ENCODE results near the gene AK4.

Gene AK4

GRCh38 chr1:65267271-65267670 is 119.3 kb downstream of the AK4 start:
- Histone ChIP-seq H3K79me2 (ENCODE audit: insufficient read depth, low read length) (no peaks in the 10 kb centered on the region), H3K4me1 (ENCODE audit: insufficient read depth, low read length) (no peaks in the 10 kb centered on the region), H2AFZ (ENCODE audit: low read depth, low read length) (no peak overlapping the region), H3K36me3 (ENCODE audit: insufficient read depth, low read length) (no peaks in the 10 kb centered on the region), H3K9ac (ENCODE audit: low read depth, low read length) (no peak overlapping the region), H3K27ac (ENCODE audit: low read length) (no peak overlapping the region), H4K20me1 (ENCODE audit: insufficient read depth, low read length) (no peaks in the 10 kb centered on the region), H3K9me3 (ENCODE audit: insufficient read depth, low read length, severe bottlenecking) (no peaks in the 10 kb centered on the region), H3K4me3 (ENCODE audit: low read depth in 1 of 2, low read length in 2 of 2) (no peak overlapping the region), H3K4me2 (ENCODE audit: insufficient read depth, low read length) (no peak overlapping the region), H3K27me3 (ENCODE audit: insufficient read depth, low read length, poor library complexity) (no peaks in the 10 kb centered on the region)
- no peak for DNase-seq
- ATAC-seq (ENCODE audit: insufficient read depth, low read depth): no peak
- TF ChIP-seq EZH2 (IDR thresholded peaks at IDR 0.05; ENCODE audit: borderline replicate concordance, low read depth, low read length, severe bottlenecking) (no peak), CTCF (IDR thresholded peaks at IDR 0.05; ENCODE audit: borderline replicate concordance, extremely low read depth, low read length, poor library complexity, severe bottlenecking) (no peak)

GRCh38 chr1:65267683-65268082 is 119.7 kb downstream of the AK4 start:
- Histone ChIP-seq H3K79me2 (ENCODE audit: insufficient read depth, low read length) (no peaks in the 10 kb centered on the region), H3K36me3 (ENCODE audit: insufficient read depth, low read length) (no peaks in the 10 kb centered on the region), H3K4me2 (ENCODE audit: insufficient read depth, low read length) (no peak overlapping the region), H3K9me3 (ENCODE audit: insufficient read depth, low read length, severe bottlenecking) (no peaks in the 10 kb centered on the region), H3K27ac (ENCODE audit: low read length) (no peak overlapping the region), H4K20me1 (ENCODE audit: insufficient read depth, low read length) (no peaks in the 10 kb centered on the region), H3K4me3 (ENCODE audit: low read depth in 1 of 2, low read length in 2 of 2) (no peak overlapping the region), H3K27me3 (ENCODE audit: insufficient read depth, low read length, poor library complexity) (no peaks in the 10 kb centered on the region), H2AFZ (ENCODE audit: low read depth, low read length) (no peak overlapping the region), H3K9ac (ENCODE audit: low read depth, low read length) (no peak overlapping the region), H3K4me1 (ENCODE audit: insufficient read depth, low read length) (no peaks in the 10 kb centered on the region)
- ATAC-seq (ENCODE audit: insufficient read depth, low read depth) (no peak), DNase-seq (no peak)
- TF ChIP-seq CTCF (IDR thresholded peaks at IDR 0.05; ENCODE audit: borderline replicate concordance, extremely low read depth, low read length, poor library complexity, severe bottlenecking): no peak
- no peak for TF ChIP-seq EZH2 (IDR thresholded peaks at IDR 0.05; ENCODE audit: borderline replicate concordance, low read depth, low read length, severe bottlenecking)

- no peaks in the 10 kb centered on the region for H3K27me3 ChIP-seq (ENCODE audit: insufficient read depth, low read length, poor library complexity)
- DNase-seq: no peak
- H3K79me2 ChIP-seq (ENCODE audit: insufficient read depth, low read length): no peaks in the 10 kb centered on the region
- H3K4me3 ChIP-seq (ENCODE audit: low read depth in 1 of 2, low read length in 2 of 2): no peak overlapping the region
- no peaks in the 10 kb centered on the region for H3K4me1 ChIP-seq (ENCODE audit: insufficient read depth, low read length)
- no peaks in the 10 kb centered on the region for H3K9me3 ChIP-seq (ENCODE audit: insufficient read depth, low read length, severe bottlenecking)
- H3K36me3 ChIP-seq (ENCODE audit: insufficient read depth, low read length): no peaks in the 10 kb centered on the region
- no peak overlapping the region for H3K4me2 ChIP-seq (ENCODE audit: insufficient read depth, low read length)
- no peak overlapping the region for H2AFZ ChIP-seq (ENCODE audit: low read depth, low read length)
- no peak overlapping the region for H3K9ac ChIP-seq (ENCODE audit: low read depth, low read length)
- ATAC-seq (ENCODE audit: insufficient read depth, low read depth): no peak
- no peak for TF ChIP-seq CTCF (IDR thresholded peaks at IDR 0.05; ENCODE audit: borderline replicate concordance, extremely low read depth, low read length, poor library complexity, severe bottlenecking)
- TF ChIP-seq EZH2 (IDR thresholded peaks at IDR 0.05; ENCODE audit: borderline replicate concordance, low read depth, low read length, severe bottlenecking): no peak
- no peaks in the 10 kb centered on the region for H4K20me1 ChIP-seq (ENCODE audit: insufficient read depth, low read length)
- H3K27ac ChIP-seq (ENCODE audit: low read length): no peak overlapping the region
Observed at GRCh38 chr1:65269612-65270011, 121.6 kb downstream of the AK4 start.

All from DND-41 (cell line).